LNCaP clone FGC (cell line): ENCODE measurements around the gene INPP5J.

ENCODE experiments used
- DNase-seq: peaks from one replicate; pipeline ENCODE4 v3.0.0-alpha.2; 2011; ENCODE audit warnings: low read depth
- H3K4me3 ChIP-seq: 2 replicates; pipeline ENCODE4 v1.5.1; 2011; ENCODE audit warnings: mild to moderate bottlenecking, low read depth, low read length, control low read depth
- TF ChIP-seq, protein P1 (sequence below): IDR thresholded peaks from 2 replicates; pipeline ENCODE4 v1.5.1; 2012; ENCODE audit warnings: mild to moderate bottlenecking; ENCODE audit not compliant: control insufficient read depth, insufficient read depth; ENCODE audit errors: extremely low read depth

The INPP5J gene

DNA sequence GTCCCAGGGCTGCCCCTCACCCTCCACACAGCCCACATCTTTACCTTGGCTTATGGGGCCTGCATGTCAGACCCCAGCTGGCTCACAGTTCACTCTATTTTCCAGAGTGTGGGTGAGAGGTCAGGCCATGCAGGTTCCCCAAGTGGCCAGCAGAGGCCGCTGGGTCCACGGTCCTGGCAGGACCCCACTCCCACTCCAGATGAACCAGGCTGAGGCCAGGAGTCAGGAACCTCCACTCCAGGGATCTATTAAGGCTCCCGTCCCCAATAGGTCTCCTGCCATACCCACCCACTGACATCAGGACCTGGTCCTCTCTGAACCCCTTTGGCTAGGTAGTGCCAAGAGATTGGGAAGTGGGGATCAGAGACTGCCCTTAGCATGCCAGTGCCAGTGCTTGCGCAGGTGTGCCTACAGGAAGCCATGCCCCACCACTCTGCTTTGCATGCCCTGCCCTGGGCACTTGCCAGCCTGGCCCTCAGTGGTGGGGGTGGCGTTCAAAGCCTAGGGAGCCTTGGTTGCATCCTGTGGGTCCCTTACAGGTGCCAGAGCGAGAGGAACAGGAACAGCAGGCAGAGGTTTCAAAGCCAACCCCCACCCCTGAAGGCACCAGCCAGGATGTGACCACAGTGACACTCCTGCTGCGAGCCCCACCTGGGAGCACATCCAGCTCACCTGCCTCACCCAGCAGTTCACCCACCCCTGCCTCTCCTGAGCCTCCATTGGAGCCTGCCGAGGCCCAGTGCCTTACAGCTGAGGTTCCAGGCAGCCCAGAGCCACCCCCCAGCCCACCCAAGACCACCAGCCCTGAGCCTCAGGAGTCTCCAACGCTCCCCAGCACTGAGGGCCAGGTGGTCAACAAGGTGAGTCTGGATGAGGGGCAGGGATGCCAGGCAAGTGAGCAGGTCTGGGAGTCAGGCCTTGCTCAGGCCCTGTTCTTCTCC lies 33.3 kb upstream of the INPP5J start:
- no peak for DNase-seq
- TF ChIP-seq, protein P1, sequence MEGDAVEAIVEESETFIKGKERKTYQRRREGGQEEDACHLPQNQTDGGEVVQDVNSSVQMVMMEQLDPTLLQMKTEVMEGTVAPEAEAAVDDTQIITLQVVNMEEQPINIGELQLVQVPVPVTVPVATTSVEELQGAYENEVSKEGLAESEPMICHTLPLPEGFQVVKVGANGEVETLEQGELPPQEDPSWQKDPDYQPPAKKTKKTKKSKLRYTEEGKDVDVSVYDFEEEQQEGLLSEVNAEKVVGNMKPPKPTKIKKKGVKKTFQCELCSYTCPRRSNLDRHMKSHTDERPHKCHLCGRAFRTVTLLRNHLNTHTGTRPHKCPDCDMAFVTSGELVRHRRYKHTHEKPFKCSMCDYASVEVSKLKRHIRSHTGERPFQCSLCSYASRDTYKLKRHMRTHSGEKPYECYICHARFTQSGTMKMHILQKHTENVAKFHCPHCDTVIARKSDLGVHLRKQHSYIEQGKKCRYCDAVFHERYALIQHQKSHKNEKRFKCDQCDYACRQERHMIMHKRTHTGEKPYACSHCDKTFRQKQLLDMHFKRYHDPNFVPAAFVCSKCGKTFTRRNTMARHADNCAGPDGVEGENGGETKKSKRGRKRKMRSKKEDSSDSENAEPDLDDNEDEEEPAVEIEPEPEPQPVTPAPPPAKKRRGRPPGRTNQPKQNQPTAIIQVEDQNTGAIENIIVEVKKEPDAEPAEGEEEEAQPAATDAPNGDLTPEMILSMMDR = peak; percentile 76
- no peak overlapping the region for H3K4me3 ChIP-seq

DNA sequence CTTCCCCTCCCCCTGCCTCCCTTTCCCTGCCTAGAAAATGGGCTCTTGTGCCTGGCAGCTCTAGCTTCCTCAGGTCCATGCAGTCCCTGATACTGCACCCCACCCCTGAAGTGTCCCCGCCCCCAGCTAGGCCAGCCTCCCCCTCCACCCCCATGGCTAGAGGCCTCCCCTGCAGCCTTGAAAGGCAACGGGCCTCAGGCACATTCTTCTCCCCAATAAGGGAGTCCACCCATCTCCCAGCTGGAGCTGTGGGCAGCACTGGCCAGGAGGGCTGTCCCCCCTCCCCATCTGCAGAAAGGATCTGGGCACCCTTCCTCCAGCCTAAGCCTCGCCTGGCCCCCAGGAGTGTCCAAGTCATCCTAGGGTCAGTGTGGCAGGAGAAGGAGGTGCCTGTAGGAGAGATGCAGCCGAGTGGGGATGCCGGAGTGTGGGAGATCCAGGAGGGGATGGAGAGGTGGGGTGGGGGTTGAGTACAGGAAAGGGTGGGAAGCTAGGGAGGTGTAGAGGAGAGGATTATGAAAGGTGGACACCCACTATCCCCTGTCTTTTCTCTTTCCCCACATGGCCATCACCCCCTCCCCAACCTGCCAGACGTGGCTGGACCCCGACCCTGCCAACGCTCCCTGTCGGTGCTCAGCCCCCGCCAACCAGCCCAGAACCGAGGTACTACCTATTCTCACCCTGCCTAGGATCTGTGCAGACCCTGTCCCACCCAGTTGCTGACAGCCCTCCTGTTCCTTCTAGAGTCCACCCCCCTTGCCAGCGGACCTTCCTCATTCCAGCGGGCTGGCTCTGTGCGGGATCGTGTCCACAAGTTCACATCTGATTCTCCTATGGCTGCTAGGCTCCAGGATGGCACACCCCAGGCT lies 32.3 kb upstream of the INPP5J start:
- DNase-seq = no peak
- TF ChIP-seq, protein P1 = no peak
- no peak overlapping the region for H3K4me3 ChIP-seq

DNA sequence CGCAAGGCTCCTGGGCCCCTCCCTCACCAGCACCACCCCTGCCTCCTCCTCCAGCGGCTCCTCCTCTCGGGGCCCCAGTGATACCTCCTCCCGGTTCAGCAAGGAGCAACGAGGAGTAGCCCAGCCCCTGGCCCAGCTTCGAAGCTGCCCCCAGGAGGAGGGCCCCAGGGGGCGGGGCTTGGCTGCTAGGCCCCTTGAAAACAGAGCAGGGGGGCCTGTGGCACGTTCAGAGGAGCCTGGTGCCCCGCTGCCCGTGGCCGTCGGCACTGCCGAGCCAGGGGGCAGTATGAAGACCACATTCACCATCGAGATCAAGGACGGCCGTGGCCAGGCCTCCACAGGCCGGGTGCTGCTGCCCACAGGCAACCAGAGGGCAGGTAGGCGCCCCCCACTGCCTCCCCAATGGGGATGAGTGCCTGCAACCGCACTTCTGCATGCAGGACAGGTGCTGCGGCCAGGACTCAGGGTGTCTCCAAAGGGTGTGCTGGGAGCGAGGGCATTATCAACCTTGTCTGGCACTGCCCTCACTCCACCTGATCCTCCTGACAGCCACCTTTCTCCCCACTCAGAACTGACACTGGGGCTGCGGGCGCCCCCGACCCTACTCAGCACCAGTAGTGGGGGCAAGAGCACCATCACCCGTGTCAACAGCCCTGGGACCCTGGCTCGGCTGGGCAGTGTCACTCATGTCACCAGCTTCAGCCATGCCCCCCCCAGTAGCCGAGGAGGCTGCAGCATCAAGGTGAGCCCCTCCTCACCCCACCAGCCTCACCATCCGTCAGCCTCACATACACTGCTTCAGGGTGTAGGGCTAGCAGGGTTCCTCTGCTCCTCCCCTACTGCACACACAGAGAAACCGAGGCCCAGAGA lies 31.4 kb upstream of the INPP5J start:
- TF ChIP-seq, protein P1 = no peak
- no peak overlapping the region for H3K4me3 ChIP-seq
- DNase-seq = no peak

DNA sequence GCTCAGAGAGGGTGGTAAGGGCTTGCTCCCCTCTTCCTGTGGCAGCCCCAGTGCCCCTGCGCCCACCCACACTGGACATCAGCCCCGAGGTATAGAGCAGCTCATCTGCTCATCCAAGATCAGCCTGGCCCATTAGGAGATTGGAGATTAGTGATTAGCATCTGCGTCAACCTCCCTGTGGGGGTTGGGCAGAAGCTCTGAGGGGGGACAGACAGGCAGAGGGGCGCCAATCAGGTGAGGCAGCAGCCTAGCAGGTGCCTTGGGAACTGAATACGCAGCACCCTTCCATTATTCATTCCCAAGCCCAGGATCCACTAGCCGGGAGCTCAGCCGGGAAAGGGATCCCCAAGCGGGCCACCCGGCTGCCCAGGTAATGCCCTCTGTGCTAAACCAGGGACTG lies 30.6 kb upstream of the INPP5J start:
- H3K4me3 ChIP-seq = no peak overlapping the region
- DNase-seq = no peak
- TF ChIP-seq, protein P1 = no peak

DNA sequence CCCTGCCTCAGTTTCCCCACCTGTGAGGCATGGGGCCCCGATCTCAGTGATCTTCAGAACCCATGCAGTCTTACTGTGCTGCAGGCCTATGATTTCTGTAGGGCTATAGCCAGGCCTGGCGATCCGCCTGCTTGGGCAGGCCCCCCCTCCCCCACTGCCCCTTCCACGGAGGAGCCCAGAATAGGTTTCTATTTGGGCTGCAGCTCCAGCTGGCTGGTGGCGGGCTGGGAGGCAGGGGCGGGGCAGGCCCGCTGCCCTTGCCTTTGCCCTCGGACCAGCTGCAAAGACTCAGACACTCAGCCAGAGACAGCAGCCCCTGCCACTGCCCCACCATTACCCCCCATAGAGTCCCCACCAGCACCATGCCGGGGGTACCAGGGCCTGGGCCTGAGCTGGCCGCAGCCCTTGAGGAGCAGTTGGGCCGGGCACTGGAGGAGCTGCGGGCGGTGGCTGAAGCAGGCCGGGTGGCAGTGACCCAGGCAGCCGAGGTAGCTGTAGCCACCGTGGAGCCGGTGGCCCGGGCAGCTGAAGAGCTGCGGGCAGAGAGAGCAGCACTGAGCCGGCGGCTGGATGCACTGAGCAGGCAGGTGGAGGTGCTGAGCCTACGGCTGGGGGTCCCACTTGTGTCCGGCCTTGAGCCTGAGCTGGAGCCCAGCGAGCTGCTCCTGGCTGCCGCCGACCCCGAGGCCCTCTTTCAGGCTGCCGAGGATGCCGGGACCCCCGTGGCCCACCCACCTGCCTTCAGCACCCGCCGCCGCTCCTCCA lies 29.5 kb upstream of the INPP5J start:
- TF ChIP-seq, protein P1 = no peak
- no peak overlapping the region for H3K4me3 ChIP-seq
- DNase-seq = no peak
